HUES6 (cell line): ENCODE results near the gene ADAMTS20.
A peak's percentile ranks its signal among the peaks of the same experiment; 100 is the strongest.
"Not testable (repeated sequence)": the region's sequence is repeated elsewhere in the genome, so short reads cannot be mapped to it uniquely, and the experiment has no call there.

Experiments
- H3K27ac ChIP-seq: 2 replicates; pipeline ENCODE4 v1.7.0; 2013; ENCODE audit warnings: low read depth, mild to moderate bottlenecking, low read length, inconsistent platforms
- H3K27me3 ChIP-seq: 2 replicates; pipeline ENCODE4 v1.6.1; 2013; ENCODE audit warnings: low read length; ENCODE audit not compliant: control insufficient read depth, insufficient read depth
- H3K36me3 ChIP-seq: 2 replicates; pipeline ENCODE4 v1.6.1; 2013; ENCODE audit warnings: low read length; ENCODE audit not compliant: control insufficient read depth, insufficient read depth
- H3K4me1 ChIP-seq: 2 replicates; pipeline ENCODE4 v1.6.1; 2013; ENCODE audit warnings: low read length; ENCODE audit not compliant: control insufficient read depth, insufficient read depth
- H3K4me3 ChIP-seq: 2 replicates; pipeline ENCODE4 v1.5.1; 2013; ENCODE audit warnings: low read depth, low read length
- H3K9ac ChIP-seq: one replicate; pipeline ENCODE4 v1.6.1; 2013; ENCODE audit warnings: mild to moderate bottlenecking, low read length
- H3K9me3 ChIP-seq: 2 replicates; pipeline ENCODE4 v1.6.1; 2013; ENCODE audit warnings: low read depth, low read length; ENCODE audit not compliant: control insufficient read depth, insufficient read depth

ADAMTS20 gene

DNA sequence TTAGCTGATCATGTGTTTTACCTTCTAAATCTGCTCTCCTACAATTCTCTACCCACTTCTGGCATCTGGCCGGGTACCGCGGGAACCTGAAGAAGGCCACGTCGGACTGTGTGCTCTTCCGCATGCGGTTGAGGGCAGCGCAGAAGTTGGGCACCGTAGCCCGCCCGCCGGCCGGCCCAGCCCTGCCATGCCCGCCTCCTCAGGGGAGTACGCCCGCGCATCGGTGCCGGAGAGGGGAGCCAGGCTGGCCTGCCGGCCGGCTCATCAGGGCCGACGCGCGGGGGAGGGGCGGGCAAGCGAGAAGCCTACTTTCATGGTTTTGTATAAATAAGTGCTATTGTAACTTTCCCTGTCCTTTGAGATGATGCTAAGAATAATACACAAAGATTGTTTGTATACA, 19.9 kb upstream of the ADAMTS20 start:
- no peaks in the 10 kb centered on the region for H3K27me3 ChIP-seq
- no peaks in the 10 kb centered on the region for H3K9me3 ChIP-seq
- no peaks in the 10 kb centered on the region for H3K4me1 ChIP-seq

DNA sequence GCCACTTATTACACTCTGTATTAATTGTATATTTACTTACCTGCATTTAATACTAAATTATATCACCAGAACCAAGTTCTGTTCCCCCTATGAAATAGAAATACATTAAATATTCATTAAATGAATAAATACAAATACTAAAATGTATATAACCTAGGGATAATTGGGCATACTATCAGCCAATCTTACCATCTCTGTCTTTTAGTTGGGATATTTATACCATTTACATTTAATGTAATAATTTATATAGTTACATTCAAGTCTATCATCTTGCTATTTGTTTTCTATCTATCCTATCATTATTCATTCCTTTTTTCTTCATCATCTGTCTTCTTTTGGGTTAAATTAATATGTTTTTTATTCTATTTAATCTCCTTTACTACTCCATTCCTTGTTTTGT, 4.1 kb upstream of the ADAMTS20 start:
- Histone ChIP-seq H3K9ac (no peak overlapping the region), H3K4me1 (0 out of 2 replicates have a peak, but pooled peaks cover 6% of the 10 kb centered on the region), H3K9me3 (no peaks in the 10 kb centered on the region), H3K36me3 (no peaks in the 10 kb centered on the region), H3K4me3 (no peak overlapping the region), H3K27ac (no peak overlapping the region), H3K27me3 (peaks cover 25% of the 10 kb centered on the region)

More for the DNA sequence above, 19.9 kb upstream of the ADAMTS20 start:
- H3K4me3 ChIP-seq: no peak overlapping the region
- no peaks in the 10 kb centered on the region for H3K36me3 ChIP-seq
- no peak overlapping the region for H3K9ac ChIP-seq
- no peak overlapping the region for H3K27ac ChIP-seq

DNA sequence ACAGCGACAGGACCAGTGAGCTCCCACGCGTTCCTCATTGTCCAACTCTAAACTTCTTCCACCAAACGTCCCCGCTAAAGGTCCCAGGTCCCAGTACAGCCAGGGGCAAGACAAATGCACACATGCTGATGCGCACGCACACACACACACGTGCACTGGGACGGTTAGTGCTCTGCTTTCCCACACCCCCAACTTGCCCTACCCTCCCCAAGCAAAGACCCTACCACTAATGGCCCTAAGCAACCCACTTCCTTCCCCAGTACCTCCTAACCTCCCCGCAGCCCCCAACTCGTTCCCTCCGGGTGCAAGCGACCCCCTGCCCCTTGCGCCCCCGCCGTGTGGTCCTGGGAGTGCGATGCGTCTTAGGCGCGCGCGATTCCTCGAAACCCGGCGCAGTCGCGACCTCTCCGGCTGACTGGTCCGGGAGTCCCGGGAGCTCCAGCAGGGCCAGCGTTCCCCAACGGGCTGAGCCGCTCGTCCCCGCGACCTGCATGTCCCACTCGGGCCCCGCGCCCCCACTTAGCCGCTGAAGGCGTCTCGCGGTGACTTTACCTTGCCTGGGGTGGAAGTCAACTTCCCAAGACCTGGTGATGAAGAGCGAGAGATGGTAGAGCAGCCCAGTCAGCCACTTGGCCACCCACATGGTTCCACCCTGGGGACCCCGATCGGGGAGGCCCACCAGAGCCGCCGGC, 578 bp downstream of the ADAMTS20 start:
- Histone ChIP-seq H3K4me3 (peak overlapping the region; percentile 67), H3K9ac (peak overlapping the region; percentile 54), H3K27me3 (peaks cover 43% of the 10 kb centered on the region), H3K9me3 (no peaks in the 10 kb centered on the region), H3K36me3 (no peaks in the 10 kb centered on the region), H3K27ac (no peak overlapping the region), H3K4me1 (peaks cover 10% of the 10 kb centered on the region; the same call in 1 of the 2 replicates)

DNA sequence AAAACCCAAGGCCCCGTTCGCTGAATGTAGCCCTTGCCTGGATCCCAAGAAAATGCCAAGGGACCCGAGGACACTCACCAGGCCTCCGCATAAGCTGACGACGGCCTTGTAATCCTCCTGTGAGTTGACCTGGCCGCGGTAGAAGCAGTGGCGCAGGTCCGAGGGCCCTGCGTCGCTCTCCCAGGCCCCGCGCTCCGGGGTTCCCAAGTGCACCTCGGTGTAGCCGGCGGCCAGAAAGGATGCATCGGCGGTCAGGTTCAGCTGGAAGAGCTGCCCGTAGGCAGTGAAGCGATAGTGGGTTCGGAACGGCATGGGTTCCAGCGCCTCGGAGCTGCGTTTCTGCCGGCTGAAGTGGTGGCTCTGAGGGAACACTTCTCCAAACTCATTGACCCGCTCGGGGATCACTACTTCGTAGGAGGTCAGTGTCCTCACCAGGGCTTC, 1.2 kb downstream of the ADAMTS20 start:
- no peak overlapping the region for H3K9ac ChIP-seq
- H3K4me1 ChIP-seq: peaks cover 10% of the 10 kb centered on the region; the same call in 1 of the 2 replicates
- H3K4me3 ChIP-seq: peak overlapping the region; percentile 67
- H3K27ac ChIP-seq: no peak overlapping the region
- peaks cover 43% of the 10 kb centered on the region for H3K27me3 ChIP-seq
- H3K9me3 ChIP-seq: no peaks in the 10 kb centered on the region
- no peaks in the 10 kb centered on the region for H3K36me3 ChIP-seq

DNA sequence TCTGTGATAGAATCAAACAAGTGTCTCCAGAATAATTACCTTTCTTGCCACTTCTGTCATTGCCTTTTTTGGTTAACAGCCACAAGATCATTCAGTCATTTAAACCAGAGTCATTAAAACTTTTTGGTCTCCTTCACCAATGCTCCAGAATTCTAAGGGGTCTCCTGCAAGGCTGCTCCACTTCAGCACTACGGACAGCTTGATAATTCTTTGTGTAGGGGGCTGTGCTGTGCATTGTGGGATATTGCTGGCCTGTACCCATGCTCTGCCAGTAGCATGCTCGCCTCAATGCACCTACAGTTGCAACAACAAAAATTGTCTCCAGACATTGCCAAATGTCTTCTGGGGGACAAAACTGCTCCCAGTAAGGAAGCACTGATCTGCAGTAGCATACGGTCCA, 7.3 kb downstream of the ADAMTS20 start:
- H3K9me3 ChIP-seq: no peaks in the 10 kb centered on the region
- H3K9ac ChIP-seq: no peak overlapping the region
- H3K4me3 ChIP-seq: no peak overlapping the region
- no peaks in the 10 kb centered on the region for H3K36me3 ChIP-seq
- H3K4me1 ChIP-seq: no peaks in the 10 kb centered on the region
- no peak overlapping the region for H3K27ac ChIP-seq
- H3K27me3 ChIP-seq: peaks cover 4% of the 10 kb centered on the region

DNA sequence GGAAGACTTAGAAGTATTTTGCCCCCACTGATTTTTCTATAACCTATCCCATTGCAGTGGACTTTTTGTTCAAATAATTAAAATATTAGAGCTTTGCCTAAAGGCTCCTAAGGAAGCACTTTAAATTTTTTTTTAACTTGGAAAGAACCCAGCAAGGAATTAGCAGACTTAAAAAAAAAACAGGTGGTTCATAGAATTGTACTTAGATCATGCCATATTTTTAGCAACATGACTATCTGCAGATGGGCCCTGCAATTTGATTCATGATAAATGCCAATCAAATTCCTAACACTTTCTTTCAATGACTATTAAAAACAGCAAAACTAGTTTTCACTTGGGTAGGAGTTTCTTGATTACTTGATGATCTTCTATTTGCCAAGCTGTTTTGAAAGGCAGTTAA, 11.5 kb downstream of the ADAMTS20 start:
- no peaks in the 10 kb centered on the region for H3K4me1 ChIP-seq
- H3K36me3 ChIP-seq: no peaks in the 10 kb centered on the region
- no peak overlapping the region for H3K4me3 ChIP-seq
- H3K9me3 ChIP-seq: no peaks in the 10 kb centered on the region
- H3K9ac ChIP-seq: no peak overlapping the region
- no peaks in the 10 kb centered on the region for H3K27me3 ChIP-seq
- no peak overlapping the region for H3K27ac ChIP-seq

DNA sequence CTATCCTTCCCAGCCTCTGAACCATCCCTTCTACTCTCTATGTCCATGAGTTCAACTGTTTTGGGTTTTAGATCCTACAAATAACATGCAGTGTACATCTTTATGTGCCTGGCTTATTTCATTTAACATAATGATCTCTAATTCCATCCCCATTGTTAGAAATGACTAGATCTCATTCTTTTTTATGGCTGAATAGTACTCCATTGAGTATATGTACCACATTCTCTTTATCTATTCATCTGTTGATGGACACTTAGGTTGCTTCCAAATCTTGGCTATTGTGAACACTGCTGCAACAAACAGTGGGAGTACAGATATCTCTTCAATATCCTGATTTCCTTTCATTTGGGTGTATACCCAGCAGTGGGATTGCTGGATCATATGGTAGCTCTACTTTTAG, 14.3 kb downstream of the ADAMTS20 start:
- not testable (repeated sequence) for H3K4me1 ChIP-seq, H3K36me3 ChIP-seq, H3K4me3 ChIP-seq, H3K27me3 ChIP-seq, H3K9me3 ChIP-seq, H3K9ac ChIP-seq, H3K27ac ChIP-seq

DNA sequence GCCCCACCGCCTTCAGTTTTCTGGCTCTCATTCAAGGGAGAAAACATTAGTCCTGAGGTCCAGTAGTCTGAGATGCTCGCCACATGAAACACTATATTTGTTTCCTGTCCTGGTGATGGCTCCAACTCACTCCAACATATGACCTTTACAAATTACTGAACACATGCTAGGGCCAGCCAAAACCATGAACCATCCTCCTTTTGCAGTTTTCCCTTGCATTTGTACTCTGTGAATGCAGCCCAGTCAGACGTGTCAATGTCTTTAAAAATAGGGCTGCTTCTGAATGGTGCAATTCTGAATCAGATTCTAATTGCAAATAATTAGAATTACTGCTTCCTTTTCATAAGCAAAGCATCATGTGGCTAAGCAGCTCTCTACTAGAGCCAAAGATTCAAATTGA, 36.0 kb downstream of the ADAMTS20 start:
- no peaks in the 10 kb centered on the region for H3K9me3 ChIP-seq

DNA sequence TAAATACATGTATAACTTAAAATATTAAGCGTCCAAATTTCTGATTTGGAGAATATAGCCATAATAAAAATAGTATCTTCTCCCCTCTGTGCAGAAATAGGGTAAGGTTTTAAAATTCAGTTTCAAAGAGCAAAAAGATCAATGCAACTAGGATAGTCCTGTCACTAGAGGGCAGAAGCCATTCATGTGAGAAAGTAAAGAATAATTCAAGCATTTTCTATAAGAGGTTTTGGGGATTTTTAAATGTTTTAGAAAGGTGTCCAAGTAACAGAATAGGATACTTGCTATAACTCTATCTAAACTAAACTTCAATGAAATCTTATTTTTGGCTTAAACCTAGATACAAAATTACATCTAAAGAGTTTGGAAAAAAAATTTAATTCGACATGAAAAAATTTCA, 50.3 kb downstream of the ADAMTS20 start:
- Histone ChIP-seq H3K9me3 (no peaks in the 10 kb centered on the region), H3K4me3 (no peak overlapping the region), H3K36me3 (no peaks in the 10 kb centered on the region), H3K27me3 (no peaks in the 10 kb centered on the region), H3K9ac (no peak overlapping the region), H3K27ac (no peak overlapping the region), H3K4me1 (no peaks in the 10 kb centered on the region)

More for the DNA sequence above, 36.0 kb downstream of the ADAMTS20 start:
- Histone ChIP-seq H3K4me1 (no peaks in the 10 kb centered on the region), H3K4me3 (no peak overlapping the region), H3K9ac (no peak overlapping the region), H3K27me3 (no peaks in the 10 kb centered on the region), H3K27ac (no peak overlapping the region), H3K36me3 (no peaks in the 10 kb centered on the region)

DNA sequence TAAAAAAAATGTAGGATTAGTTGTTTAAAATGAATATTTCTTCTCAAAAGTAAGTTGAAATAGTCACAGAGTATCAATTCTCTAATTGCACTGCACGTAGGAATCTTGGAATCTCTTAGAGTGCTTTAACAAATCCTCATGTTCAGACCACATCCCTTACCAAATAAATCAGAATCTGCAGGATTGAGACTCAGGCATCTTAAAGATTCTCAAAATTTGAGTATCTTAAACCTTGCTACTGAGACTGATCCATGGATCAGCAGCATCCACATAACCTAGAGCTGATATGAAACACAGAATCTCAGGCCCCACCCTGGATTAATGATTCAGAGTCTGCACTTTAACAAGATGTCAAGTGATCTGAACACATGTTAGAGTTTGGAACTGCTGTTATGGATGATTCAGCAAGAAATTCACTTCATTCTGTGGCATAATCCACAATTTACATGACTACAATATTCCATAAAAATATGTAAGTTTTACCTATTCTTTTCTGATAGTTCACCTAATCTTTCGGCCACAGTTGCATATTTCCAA, 58.7 kb downstream of the ADAMTS20 start:
- Histone ChIP-seq H3K36me3 (no peaks in the 10 kb centered on the region), H3K9ac (no peak overlapping the region), H3K4me3 (no peak overlapping the region), H3K9me3 (no peaks in the 10 kb centered on the region), H3K27ac (no peak overlapping the region), H3K4me1 (no peaks in the 10 kb centered on the region), H3K27me3 (no peaks in the 10 kb centered on the region)

DNA sequence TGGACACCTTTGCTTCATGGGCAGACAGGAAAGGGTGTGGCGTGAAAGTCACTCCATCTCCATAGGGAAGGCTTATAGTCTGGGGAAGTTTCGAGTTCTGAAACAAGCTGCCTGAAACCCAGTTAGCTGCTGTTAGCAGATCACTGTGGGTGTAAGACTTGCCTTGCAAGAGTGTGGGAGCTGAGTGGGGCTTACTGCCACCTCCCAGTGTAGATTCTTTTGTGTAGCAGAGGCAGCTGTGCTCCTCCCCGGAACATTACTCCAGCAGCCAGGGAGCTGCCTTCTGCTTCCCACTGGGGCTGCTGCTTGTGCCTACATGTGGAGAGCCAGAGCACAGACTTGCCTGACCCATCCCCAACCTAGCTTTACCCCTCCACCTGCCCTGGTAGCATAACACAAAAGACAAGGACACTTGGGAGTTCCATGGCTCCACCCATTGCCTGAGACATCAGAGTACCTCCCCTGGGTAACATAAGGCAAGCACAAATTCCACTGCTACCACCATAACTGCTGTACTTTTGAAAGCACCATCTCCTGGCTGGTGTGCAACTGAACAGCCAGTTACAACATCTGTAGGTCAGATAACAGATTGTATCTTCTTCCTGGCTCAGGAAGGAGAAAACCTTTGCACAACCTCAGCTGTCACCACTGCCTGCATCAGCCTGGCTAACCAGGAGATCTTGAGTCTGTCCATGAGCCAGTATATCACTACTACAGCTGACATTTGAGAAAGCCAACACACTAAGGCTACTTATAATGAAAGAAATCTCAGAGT, 69.5 kb downstream of the ADAMTS20 start:
- no peaks in the 10 kb centered on the region for H3K36me3 ChIP-seq
- H3K9ac ChIP-seq: no peak overlapping the region
- no peaks in the 10 kb centered on the region for H3K27me3 ChIP-seq

More for the DNA sequence above, 69.5 kb downstream of the ADAMTS20 start:
- H3K4me1 ChIP-seq: no peaks in the 10 kb centered on the region
- H3K27ac ChIP-seq: no peak overlapping the region
- no peak overlapping the region for H3K4me3 ChIP-seq
- H3K9me3 ChIP-seq: peaks cover 6% of the 10 kb centered on the region; the same call in 1 of the 2 replicates
